ENCODE data around the gene HES2.
"Not testable (repeated sequence)": the region's sequence is repeated elsewhere in the genome, so short reads cannot be mapped to it uniquely, and the experiment has no call there.

HES2 gene

GRCh38 chr1:6391951-6392808 is 27.5 kb downstream of the HES2 start:
- in situ Hi-C loops (cut with HindIII; ENCODE audit: low sequenced_read_pairs) = no loop called here

DNA sequence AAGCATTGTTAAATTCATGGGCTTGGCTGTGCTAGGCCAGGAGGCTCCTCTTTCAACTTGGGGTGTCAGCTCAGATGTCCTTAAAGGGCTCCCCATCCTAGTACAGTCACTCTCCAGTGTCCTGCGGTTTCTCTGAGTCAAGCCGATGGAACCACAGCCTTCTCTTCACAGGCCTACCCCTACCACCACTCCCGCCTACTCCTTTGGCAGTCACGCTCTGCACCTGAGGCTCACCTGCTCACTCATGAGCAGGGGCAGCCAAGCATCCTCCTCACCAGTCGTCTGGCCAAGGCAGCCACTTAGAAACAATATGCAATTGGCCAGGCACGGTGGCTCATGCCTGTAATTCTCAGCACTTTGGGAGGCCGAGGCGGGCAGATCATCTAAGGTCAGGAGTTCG is 29.7 kb downstream of the HES2 start:
- in situ Hi-C loops (cut with HindIII; ENCODE audit: low sequenced_read_pairs) = no loop called here

DNA sequence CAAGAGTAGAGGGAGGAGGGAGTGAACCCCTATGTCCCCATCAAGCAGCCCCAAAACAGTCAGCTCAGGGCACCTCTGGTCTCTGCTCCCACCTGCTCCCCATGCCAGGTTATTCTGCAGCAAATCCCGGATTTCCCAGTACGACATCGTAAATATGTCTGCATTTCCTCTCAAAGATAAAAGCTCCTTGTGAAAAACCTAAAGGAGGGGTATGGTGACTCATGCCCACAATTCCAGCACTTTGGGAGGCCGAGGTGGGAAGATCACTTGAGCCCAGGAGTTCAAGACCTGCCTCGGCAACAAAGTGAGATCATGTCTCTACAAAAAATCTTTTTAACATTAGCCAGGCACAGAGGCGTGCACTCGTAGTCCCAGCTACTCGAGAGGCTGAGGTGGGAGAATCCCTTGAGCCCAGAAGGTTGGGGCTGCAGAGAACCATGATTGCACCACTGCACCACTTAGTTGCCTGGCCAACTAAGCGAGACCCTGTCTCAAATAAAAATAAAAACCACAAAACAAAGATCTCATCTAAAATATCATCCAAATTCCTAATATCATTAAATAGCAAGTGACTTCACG is 33.3 kb downstream of the HES2 start:
- in situ Hi-C loops (cut with HindIII; ENCODE audit: low sequenced_read_pairs) = no loop called here

DNA sequence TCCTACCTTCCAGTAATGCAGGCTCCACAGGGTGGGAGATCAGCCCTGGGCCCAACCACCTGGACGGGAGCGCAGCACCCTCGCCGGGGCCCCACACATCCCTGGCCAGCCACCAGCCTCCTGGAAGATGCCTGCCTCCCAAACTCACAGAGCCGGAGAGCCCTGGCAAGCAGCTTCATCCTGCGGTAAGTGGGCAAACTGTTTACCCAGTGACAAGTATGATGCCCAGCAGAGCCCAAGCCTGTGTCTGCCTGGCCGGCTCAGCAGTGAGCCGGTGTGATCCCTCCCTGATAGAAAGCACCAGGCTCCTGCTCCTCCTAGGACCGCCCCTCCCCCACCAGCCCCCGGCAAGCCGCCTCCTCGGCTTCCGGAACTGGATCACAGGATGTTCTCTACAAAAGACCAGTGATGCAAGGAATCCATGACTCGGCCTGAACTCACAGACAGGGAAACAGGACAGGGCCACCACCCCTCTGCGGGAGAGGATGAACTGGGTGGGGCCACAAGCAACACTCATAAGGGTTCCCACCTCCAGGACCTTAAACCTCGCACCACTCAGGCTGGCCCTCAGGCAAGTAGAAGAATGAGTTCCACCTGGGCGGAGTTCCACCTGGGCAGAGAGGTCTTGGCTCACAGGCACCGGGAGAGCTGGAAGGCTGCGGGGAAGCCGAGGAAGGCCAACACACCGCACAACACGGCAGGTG is 34.1 kb downstream of the HES2 start:
- in situ Hi-C loops (cut with HindIII; ENCODE audit: low sequenced_read_pairs) = no loop called here

DNA sequence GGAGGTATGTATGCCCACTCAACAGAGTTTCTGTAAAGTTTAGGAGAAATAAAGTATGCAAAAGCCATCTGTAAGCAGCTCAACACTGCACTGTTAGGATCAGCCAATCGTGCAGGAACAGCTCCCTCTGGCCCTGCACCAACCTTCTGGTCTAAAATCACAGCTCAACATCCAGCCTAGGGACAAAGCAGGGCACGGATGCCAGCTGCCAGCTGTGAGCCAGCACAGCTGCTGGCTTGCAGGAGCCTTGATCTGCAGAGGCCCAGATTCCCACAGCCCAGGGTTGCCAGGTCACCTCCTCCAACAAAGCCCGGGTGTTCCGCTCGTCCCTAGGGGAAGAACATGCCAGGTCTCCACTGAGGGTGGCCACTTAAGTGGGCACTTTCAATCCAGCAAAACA is 34.8 kb downstream of the HES2 start:
- in situ Hi-C loops (cut with HindIII; ENCODE audit: low sequenced_read_pairs) = no loop called here

DNA sequence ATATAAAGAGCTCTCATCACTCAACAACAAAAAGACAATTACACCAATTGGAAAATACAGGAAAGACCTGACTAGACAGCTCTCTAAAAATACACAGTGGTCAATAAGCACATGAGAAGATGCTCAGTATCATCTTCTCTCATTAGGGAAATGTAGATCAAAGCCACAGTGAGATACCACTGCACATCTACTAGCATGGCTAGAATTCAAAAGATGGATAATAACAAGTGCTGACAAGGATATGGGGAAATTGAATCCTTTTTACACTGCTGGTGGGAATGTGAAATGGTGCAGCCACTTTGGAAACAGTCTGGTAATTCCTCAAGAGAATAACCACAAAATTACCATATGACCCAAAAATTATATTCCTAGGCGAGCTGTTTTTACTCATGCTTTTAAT is 35.6 kb downstream of the HES2 start:
- in situ Hi-C loops (cut with HindIII; ENCODE audit: low sequenced_read_pairs) = no loop called here

DNA sequence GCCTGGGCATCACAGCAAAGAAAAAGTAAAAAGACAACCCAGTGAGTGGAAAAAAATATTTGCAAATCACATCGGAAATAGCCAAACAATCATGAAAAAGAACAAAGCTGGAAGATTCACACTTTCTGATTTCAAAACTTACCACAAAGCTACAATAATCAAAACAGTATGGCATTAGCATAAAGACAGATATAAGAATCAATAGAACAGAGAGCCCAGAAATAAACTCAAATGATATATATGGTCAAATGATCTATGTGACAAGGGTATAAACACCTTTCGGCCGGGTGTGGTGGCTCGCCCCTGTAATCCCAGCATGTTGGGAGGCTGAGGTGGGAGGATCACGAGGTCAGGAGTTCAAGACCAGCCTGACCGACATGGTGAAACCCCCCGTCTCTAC is 39.7 kb downstream of the HES2 start:
- in situ Hi-C loops (cut with HindIII; ENCODE audit: low sequenced_read_pairs) = no loop called here

DNA sequence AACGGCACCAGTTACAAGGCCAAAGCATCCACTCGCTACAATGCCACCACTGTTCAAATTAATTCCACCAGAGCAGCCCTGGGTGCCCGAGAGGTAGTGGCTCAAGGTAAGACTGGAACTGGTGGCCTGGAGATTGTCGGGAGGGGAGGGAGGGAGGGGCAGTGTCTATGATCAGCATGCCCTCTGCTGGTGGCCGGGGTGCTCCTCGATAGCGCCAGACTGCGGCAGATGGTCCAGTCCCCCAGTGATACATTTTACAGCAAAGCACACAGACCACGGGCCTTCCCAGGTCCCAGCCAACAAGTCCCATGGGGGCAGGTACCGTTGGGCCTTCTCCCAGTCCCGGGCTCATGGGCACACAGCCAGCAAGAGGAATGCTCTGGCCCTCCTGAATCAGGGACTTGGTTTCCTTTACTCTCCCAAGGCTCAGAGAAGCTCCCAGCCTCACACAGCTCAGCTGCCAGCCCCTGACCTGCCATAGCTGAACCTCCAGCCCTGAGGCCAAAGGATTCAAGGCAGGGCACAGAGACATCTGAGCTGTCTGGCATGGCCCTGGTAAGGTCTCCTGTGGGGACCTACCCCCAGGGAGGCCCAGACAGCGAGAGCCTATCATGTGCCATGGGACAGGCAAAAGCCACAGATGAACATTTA is 41.5 kb downstream of the HES2 start:
- in situ Hi-C loops (cut with HindIII; ENCODE audit: low sequenced_read_pairs) = no loop called here

DNA sequence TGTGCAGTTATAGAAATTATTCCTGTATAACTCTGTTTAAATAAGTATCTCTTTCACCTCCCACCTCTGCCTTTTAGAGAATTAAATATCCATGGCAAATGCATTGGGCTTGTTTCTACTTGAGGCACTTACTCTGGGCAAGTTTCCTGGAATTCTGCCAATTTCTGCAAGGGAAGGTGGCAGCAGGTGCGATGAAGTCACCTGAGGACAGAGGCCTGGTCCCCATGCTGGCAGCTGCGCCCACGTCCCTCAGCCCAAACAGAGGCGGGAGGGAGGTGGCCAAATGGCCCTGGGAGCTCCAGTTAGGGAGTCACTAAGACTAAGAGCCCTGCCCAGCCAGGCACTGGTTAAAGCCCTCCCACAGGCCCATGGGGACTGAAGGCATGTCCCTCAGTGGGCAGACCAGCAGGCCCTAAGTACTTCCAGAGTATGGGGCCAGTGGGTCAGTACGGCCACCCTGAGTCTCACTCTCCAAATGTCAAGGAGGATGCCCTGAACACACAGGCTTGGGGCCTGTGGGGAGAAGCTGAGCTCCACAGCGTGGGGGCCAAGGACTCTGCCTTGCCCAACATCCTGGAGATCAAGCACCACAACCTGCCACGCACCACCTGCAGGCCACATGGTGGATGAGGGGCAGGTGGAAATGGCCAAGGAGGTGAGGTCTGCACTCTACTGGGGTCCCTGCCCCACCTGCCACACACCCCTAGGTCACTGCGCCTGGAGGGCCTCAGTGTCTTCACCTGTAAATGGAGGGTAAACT is 45.6 kb downstream of the HES2 start:
- in situ Hi-C loops (cut with HindIII; ENCODE audit: low sequenced_read_pairs) = no loop called here

GRCh38 chr1:6372236-6372635 is 47.5 kb downstream of the HES2 start:
- in situ Hi-C loops (cut with HindIII; ENCODE audit: low sequenced_read_pairs) = not testable (repeated sequence)

DNA sequence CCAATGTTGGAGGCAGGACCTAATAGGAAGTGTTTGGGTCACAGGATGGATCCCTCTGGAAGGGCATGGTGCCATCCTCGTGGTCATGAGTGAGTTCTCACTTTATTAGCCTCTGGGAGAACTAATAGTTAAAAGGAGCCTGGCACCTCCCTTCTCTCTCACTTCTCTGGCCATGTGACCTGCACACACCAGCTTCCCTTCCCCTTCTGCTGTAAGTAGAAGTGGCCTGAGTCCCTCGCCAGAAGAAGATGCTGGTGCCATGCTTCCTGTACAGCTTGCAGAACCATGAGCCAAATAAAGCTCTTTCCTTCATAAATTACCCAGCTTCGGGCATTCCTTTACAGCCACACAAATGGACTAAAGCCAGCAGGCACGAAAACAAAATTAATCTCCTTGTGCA is 49.7 kb downstream of the HES2 start:
- in situ Hi-C loops (cut with HindIII; ENCODE audit: low sequenced_read_pairs) = no loop called here

DNA sequence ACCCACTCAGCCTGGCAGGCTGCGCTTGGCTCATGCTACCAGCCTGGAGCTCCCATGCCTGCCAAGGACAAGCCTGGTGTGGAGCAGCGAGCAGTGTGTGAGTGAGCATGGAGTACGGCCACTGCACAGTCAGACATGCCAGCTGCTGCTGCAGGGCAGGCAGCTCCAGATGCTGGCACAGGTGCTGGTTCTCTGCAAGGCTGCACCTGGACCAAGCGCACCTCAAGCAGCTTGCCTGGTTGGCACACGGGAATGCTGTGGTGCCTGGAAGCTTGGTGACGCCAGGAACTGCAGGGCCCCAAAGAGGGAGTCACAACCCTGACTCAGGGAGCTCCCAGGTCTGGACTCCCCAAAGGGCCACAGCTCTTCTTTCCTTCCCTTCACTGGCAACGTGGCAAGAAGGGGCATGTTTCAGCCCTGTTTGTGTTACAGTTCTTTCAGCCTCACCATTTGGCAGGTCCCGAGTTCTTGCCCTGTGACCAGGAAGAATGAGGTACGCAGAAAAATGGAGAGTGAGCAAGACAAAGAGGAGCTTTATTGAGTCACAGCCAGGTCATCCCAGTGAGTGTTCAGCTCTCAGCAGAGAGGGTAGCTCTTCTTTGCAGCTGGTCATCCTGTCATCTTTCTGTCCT is 52.2 kb downstream of the HES2 start:
- in situ Hi-C loops (cut with HindIII; ENCODE audit: low sequenced_read_pairs) = no loop called here

DNA sequence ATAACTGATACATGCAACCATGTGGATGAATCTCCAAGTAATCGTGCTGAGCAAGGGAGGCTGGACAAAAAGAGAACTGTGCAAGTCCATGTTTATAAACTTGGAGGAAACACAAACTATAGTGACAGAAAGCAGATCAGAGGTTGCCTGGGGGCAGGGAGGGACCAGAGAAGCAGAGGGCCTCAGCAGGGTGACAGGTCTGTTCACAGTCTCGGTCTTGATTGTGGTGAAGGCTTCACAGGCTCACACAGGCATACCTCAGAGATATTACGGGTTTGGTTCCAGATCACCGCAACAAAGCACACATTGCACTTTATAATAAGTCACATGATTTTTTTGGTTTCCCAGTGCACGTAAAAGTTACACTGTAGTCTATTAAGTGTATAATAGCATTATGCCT is 54.7 kb downstream of the HES2 start:
- in situ Hi-C loops (cut with HindIII; ENCODE audit: low sequenced_read_pairs) = no loop called here

DNA sequence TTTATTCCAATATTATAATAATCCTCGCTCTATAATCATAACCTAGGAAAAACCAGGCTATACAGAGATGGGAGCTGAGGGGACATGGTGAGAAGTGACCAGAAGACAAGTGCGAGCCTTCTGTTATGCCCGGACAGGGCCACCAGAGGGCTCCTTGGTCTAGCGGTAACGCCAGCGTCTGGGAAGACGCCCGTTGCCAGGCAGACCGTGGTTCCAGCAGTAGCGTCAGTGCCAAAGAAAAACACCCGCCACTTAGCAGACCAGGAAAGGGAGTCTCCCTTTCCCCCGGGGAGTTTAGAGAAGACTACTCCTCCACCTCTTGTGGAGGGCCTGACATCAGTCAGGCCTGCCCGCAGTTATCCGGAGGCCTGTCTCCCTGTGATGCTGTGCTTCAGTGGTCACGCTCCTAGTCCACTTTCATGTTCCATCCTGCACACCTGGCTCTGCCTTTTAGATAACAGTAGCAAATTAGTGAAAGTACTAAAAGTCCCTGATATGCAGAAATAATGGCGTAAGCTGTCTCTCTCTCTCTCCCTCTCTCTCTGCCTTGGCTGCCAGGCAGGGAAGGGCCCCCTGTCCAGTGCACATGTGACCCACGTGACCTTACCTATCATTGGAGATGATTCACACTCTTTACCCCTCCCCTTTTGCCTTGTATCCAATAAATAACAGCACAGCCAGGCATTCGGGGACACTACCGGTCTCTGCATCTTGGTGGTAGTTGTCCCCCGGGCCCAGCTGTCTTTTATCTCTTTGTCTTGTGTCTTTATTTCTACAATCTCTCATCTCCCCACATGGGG is 56.4 kb downstream of the HES2 start:
- in situ Hi-C loops (cut with HindIII; ENCODE audit: low sequenced_read_pairs) = not testable (repeated sequence)

Measured in DLD1 (cell line).